HG03439 (cell line): ENCODE data around the gene GLRX2.
A peak's percentile ranks its signal among the peaks of the same experiment; 100 is the strongest.
"Not testable (repeated sequence)": the region's sequence is repeated elsewhere in the genome, so short reads cannot be mapped to it uniquely, and the experiment has no call there.

Source experiments
- ATAC-seq: cut with Tn5 transposase; IDR thresholded peaks from one replicate; pipeline ENCODE4 v1.9.1; 2021; ENCODE audit warnings: mild to moderate bottlenecking, moderate library complexity; ENCODE audit not compliant: unreplicated experiment

Gene GLRX2

GRCh38 chr1:193066606-193067005 is 38.6 kb downstream of the GLRX2 start:
- ATAC-seq = no peak

DNA sequence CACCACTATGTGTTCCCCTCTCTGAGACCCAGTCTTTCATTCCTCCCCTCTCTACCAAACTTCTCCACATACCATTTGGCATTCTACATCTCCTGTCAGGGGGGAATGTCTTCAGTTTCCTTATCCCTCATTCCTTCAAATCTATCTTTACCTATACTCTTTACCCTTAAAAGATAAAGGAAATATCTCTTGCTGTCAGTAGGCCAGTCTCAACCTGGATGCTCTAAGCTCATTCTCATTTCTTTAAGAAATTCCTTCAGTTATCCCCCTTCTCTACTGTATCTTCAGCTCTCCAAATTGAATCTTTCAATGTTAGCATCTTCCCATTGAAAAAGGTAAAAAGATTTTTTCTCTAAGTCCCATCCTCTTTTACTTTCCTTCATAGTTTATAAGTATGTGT is 39.3 kb downstream of the GLRX2 start:
- ATAC-seq = no peak

- ATAC-seq = no peak
Observed at GRCh38 chr1:193062698-193063463, 42.3 kb downstream of the GLRX2 start.

- no peak for ATAC-seq
Observed at GRCh38 chr1:193060938-193061337, 44.3 kb downstream of the GLRX2 start.

- ATAC-seq = no peak
Observed at GRCh38 chr1:193060406-193060805, 44.8 kb downstream of the GLRX2 start.

- no peak for ATAC-seq
Observed at GRCh38 chr1:193060115-193060403, 45.2 kb downstream of the GLRX2 start.

DNA sequence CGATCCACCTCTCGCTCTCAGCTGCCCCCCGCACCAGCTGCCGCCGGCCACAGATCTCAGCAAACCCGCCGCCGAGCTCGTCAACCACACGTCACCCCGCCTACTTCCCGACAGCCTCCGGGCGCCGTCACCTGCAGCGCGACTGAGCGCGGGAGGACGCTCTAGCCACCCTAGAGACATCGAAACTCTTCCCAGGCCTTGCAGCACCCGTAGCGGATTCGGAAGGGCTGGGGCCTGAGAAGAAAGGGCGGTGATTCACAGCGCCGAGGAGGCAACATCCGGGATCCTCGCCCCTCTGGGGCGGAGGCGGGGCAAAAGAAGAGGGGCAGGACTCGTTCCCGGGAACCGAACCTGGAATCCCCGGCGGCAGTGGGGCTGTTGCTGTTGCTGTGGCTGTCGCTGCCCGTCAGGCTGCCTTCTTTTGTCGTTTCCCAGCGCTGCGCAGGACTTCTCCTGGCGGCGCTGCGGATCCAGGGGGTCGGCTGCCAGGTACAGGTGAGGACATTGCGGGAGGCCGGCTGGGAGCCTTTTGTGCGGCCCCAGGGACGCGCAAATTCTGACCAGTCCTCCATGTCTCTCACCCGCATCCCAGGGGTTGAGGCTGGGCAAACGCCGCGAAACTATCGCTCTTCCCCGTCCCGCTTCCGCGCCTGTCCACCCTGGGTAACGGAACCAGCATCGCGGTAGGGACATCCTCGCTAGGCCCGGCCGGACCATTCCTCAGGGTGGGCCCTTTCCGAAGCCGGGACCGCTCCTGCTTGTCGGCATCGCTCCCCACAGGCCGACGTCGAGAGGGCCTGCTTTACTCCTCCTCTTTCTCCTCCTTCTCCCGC is 45.7 kb downstream of the GLRX2 start, which contains the start of the genes RO60 and UCHL5:
RO60 (plus strand) TSS at position 331 of the 833 bp plus-strand sequence. CDS start 9,443 bp downstream, outside the sequence.
UCHL5 (minus strand) TSS at position 79 of the 833 bp plus-strand sequence. CDS start 100 bp downstream, outside the sequence.
- peak; percentile 91 for ATAC-seq

DNA sequence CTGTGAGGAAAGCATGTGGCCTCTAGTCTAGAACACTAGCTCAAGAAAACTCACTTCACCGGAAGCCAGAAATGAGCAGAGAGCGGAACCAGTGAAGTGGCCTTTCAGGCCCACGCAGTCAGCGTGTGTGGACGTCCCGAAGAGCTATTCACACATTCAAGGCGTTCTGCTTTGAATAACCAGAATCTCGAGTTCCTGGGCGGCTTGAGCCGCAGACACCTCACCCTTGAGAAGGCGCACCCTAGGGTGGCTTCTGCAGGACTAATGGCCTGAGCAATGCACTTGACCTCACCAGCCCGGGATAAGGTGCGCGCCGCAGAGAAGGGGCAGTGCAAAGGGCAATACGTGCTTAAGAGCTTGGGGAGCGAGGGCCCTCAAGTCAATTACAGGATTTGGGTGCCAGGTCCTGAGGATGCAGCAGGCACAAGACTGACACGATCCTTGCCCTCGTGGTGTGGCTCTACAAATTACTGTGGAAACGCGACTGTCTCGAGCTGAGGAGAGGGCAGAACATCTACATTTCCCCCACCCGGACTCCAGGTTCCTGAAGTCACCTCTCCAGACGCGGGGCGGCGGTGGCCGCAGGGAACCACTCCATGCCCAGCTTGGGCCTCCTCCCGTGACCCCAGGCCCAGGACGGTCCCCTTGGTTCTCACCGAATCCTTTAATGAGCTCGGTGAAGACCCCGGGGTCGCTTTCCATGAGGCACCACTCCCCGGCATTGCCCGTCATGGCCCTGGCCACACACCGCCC is 46.5 kb downstream of the GLRX2 start:
- peak; percentile 46 for ATAC-seq

DNA sequence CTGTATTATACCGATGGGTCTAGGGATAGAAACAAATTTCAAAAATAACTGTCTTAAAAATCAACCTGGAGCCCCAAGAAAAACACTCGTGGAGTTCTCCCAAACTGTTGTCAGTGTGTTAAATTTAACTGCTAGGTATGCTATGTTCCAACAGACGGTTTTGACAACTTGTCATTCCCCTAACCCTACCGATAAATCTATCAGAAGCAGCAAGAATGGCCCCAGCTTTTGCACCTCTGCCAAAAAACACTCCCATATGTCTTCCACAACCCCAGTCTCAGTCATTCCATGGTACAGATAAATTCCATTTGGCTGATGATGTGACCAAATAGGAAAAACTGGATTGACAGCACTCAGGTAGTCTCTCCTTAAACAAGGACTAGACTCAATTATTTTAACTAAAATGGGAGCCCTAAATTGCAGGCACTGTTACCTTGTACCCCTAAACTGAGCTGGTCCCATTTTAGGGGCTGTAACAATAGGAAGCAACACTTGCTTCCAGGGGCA is 51.0 kb downstream of the GLRX2 start:
- no peak for ATAC-seq

DNA sequence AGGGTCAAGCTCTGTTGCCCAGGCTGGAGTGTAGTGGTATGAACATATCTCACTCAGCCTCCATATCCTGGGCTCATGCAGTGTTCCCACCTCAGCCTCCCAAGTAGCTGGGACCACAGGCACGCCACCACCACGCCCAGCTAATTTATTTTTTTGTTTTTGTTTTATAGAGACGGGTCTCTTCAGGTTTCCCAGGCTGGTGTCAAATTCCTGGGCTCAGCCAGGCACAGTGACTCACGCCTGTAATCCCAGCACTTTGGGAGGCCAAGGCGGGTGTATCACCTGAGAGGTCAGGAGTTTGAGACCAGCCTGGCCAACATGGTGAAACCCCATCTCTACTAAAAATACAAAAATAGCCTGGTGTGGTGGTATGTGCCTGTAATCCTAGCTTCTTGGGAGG is 56.3 kb downstream of the GLRX2 start:
- not testable (repeated sequence) for ATAC-seq
